ENCODE measurements around the gene PDE3B. TPM values are rescaled to one million over a fixed set of nuclear protein-coding genes. Genes with fewer than 3 reads are reported as not detected.

The PDE3B gene
- total RNA-seq, 1 donor from 2014 or later: 26.9 TPM

GRCh38 chr11:14634813-14635212 lies 8.8 kb upstream of the PDE3B start:
- Mint-ChIP-seq H3K27ac (no peak overlapping the region), H3K36me3 (ENCODE audit: insufficient read depth) (peaks cover 5% of the 10 kb centered on the region), H3K4me1 (ENCODE audit: low read depth) (no peaks in the 10 kb centered on the region), H3K4me3 (ENCODE audit: low read depth) (no peak overlapping the region), H3K27me3 (no peaks in the 10 kb centered on the region), H3K9me3 (ENCODE audit: low read depth) (peaks cover 9% of the 10 kb centered on the region)
- no peak for DNase-seq (ENCODE audit: low spot score, unreplicated experiment)
- TF ChIP-seq CTCF (IDR thresholded peaks at IDR 0.05; ENCODE audit: unreplicated experiment): no peak

DNA sequence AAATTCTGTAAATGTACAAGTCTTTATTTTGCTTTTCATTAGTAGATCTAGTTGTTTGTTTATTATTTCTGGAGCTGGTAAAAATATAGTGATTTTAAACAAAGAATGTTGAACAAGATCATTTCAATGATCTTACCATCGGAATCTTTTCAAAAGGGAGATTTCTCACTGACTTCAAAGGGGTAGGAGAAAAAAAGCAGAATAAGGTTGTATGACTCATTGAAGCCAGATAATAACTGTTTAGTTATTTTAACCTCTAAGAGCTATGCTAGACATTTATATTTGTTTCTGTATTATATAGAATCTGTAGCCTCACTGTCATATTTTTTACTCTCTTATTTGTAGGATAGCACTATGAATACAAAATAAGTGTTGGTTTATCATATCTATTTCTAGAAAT lies 8.1 kb upstream of the PDE3B start:
- DNase-seq (ENCODE audit: low spot score, unreplicated experiment): no peak
- Mint-ChIP-seq H3K9me3 (ENCODE audit: low read depth) (peaks cover 9% of the 10 kb centered on the region), H3K4me3 (ENCODE audit: low read depth) (no peak overlapping the region), H3K36me3 (ENCODE audit: insufficient read depth) (peaks cover 5% of the 10 kb centered on the region), H3K27ac (no peak overlapping the region), H3K27me3 (no peaks in the 10 kb centered on the region), H3K4me1 (ENCODE audit: low read depth) (no peaks in the 10 kb centered on the region)
- TF ChIP-seq CTCF (IDR thresholded peaks at IDR 0.05; ENCODE audit: unreplicated experiment): no peak

GRCh38 chr11:14636119-14636518 lies 7.5 kb upstream of the PDE3B start:
- peaks cover 4% of the 10 kb centered on the region for H3K36me3 Mint-ChIP-seq (ENCODE audit: insufficient read depth)
- no peaks in the 10 kb centered on the region for H3K27me3 Mint-ChIP-seq
- no peak overlapping the region for H3K27ac Mint-ChIP-seq
- no peak for TF ChIP-seq CTCF (IDR thresholded peaks at IDR 0.05; ENCODE audit: unreplicated experiment)
- peaks cover 7% of the 10 kb centered on the region for H3K9me3 Mint-ChIP-seq (ENCODE audit: low read depth)
- DNase-seq (ENCODE audit: low spot score, unreplicated experiment): no peak
- no peak overlapping the region for H3K4me3 Mint-ChIP-seq (ENCODE audit: low read depth)
- H3K4me1 Mint-ChIP-seq (ENCODE audit: low read depth): no peaks in the 10 kb centered on the region

DNA sequence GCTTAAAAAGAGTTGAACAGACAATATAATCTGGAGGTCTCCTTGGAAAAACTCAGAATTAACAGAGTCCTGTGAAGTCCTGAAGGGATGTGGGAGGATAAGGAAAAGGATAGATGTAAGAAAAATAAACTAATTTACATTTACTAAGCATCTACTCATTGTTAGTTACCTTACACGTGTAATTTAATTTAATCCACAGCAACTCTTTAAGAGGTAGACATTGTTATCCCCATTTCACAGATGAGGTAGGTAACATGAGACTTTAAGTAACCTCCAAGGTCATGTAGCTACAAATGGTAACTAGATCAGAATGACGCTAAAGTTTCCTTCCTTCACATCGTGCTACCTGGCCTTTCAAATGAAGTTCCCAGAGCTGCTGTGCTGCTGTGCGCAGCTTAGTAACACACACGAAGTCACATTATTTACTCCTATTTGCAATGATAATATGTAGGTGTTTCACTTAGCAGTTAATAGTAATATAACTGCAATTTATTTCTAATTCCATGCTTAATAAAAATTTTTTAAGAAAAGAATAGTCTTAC lies 5.7 kb upstream of the PDE3B start:
- no peak for TF ChIP-seq CTCF (IDR thresholded peaks at IDR 0.05; ENCODE audit: unreplicated experiment)
- H3K27me3 Mint-ChIP-seq: peaks cover 3% of the 10 kb centered on the region
- peaks cover 3% of the 10 kb centered on the region for H3K36me3 Mint-ChIP-seq (ENCODE audit: insufficient read depth)
- H3K27ac Mint-ChIP-seq: no peak overlapping the region
- H3K9me3 Mint-ChIP-seq (ENCODE audit: low read depth): peaks cover 3% of the 10 kb centered on the region
- no peaks in the 10 kb centered on the region for H3K4me1 Mint-ChIP-seq (ENCODE audit: low read depth)
- DNase-seq (ENCODE audit: low spot score, unreplicated experiment): no peak
- H3K4me3 Mint-ChIP-seq (ENCODE audit: low read depth): no peak overlapping the region

DNA sequence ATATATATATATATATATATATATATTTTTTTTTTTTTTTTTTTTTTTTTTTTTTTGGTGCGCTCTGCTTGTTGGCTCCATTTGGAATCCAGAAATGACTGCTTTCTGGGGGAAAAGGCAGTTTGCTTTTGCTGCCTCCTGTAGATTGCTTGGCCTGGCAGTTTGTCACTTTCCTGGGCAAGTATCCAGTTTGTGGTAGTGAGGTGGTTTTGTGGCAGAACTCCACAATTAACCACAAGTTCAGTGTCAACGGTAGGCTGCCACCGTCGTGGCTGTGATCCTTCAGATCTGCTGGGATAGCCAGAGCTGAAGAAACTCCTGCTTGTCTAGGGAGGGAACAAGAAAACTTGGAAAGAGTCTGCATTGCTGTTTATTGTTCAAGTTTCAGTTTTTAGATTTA lies 5.0 kb upstream of the PDE3B start:
- H3K36me3 Mint-ChIP-seq (ENCODE audit: insufficient read depth): peaks cover 3% of the 10 kb centered on the region
- peaks cover 3% of the 10 kb centered on the region for H3K27me3 Mint-ChIP-seq
- no peak for DNase-seq (ENCODE audit: low spot score, unreplicated experiment)
- no peak overlapping the region for H3K27ac Mint-ChIP-seq
- no peaks in the 10 kb centered on the region for H3K4me1 Mint-ChIP-seq (ENCODE audit: low read depth)
- peaks cover 3% of the 10 kb centered on the region for H3K9me3 Mint-ChIP-seq (ENCODE audit: low read depth)
- H3K4me3 Mint-ChIP-seq (ENCODE audit: low read depth): no peak overlapping the region
- TF ChIP-seq CTCF (IDR thresholded peaks at IDR 0.05; ENCODE audit: unreplicated experiment): no peak

All from progenitor cell of endocrine pancreas (in vitro differentiated cells).